Effector CD8-positive, alpha-beta T cell (primary cell): ENCODE results near the gene GDE1.

Source experiments
- DNase-seq: peaks from one replicate; lab custom pipeline; 2025; lab: John Stamatoyannopoulos, UW

Gene GDE1

GRCh38 chr16:19486051-19486450, 35.8 kb downstream of the GDE1 start:
- DNase-seq: no peak

- no peak for DNase-seq
These were observed 36.3 kb downstream of the GDE1 start for GRCh38 chr16:19485611-19486010.

- DNase-seq: no peak
These were observed 37.8 kb downstream of the GDE1 start for GRCh38 chr16:19484096-19484495.

GRCh38 chr16:19482291-19482690, 39.6 kb downstream of the GDE1 start:
- DNase-seq: no peak

- no peak for DNase-seq
These were observed 40.1 kb downstream of the GDE1 start for GRCh38 chr16:19481769-19482168.

GRCh38 chr16:19481296-19481695, 40.6 kb downstream of the GDE1 start:
- no peak for DNase-seq

GRCh38 chr16:19479302-19479721, 42.6 kb downstream of the GDE1 start:
- no peak for DNase-seq

- DNase-seq: no peak
These were observed 43.4 kb downstream of the GDE1 start for GRCh38 chr16:19478505-19478904.

- no peak for DNase-seq
These were observed 47.3 kb downstream of the GDE1 start for GRCh38 chr16:19474617-19475016.

- no peak for DNase-seq
These were observed 49.4 kb downstream of the GDE1 start for GRCh38 chr16:19472482-19472881.

- DNase-seq: no peak
These were observed 53.6 kb downstream of the GDE1 start for GRCh38 chr16:19468300-19468699.

GRCh38 chr16:19463468-19464315, 58.2 kb downstream of the GDE1 start:
- no peak for DNase-seq

- DNase-seq: no peak
These were observed 61.5 kb downstream of the GDE1 start for GRCh38 chr16:19460397-19460796.

- no peak for DNase-seq
These were observed 63.0 kb downstream of the GDE1 start for GRCh38 chr16:19458722-19459379.
